M059J (cell line): ENCODE data around the gene KANK4. TPM values are rescaled to one million over a fixed set of nuclear protein-coding genes. Genes with fewer than 3 reads are reported as not detected.
"Not testable (repeated sequence)": the region's sequence is repeated elsewhere in the genome, so short reads cannot be mapped to it uniquely, and the experiment has no call there.

Experiments used
- DNase-seq: peaks from one replicate; pipeline ENCODE4 v3.0.0-alpha.2; 2012; ENCODE audit warnings: low read depth
- total RNA-seq: library from RNA; depleted of rRNA; stranded (reverse); fragments of >200 nt; shearing (Covaris generic); gene quantifications from 2 replicates; pipeline ENCODE4 v1.2.3, GENCODE V29; 2014

KANK4 gene
- total RNA-seq, 1 experiment from 2014 or later, result 27.2 TPM

DNA sequence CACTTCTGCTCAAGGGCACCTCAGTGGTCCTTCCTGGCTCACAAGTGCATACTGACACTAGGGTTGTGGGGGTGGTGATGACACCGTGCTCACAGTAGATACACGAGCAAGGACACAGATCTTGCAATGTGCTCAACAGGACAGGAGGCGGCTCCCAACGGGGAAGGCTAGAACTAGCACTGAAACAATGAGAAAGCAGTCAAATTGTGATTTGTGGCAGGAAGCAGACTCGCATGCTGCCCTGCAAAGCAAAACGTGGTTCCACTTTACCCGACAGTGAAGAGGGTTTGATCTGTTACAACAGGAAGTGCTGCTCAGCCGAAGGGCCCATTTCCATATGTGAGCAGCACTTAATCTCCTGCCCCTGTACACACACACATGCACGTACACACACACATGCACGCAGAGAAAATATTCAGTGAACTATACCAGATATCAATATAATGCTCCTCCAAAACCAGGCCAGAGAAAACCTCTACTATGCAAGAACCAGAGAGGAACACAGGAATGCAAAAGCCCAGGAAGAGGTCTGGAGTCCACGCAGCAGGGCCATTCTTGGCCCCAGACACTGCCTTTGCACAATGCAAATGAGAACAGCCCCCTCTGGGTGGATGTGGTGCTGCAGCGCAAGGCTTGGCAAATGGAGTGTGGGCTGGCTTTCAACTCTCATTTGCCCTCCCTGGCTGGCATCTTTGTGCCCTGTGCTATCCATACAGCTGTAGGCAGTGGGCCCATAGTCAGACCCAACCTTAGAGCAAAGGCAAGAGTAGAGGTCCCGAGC, 47.1 kb downstream of the KANK4 start:
- no peak for DNase-seq

DNA sequence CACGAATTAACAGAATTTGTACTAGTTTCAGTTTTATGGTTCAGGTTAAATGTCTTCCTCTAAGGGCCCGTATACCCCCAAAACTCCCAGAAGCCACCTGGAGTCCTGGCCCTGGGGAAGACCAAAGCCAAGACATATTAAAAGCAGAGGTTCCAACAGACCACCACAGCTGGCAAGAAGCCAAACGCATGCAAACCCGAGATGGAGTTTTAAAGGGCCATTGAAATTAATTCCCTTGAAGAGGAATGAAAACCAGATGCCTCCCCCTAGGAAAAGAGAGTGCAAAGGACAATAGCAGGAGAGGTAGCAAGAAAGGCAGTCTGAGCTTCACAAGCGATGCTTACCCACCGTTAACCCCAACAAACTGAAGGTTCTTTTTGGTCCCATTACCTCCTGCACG, 48.1 kb downstream of the KANK4 start:
- DNase-seq, result no peak

DNA sequence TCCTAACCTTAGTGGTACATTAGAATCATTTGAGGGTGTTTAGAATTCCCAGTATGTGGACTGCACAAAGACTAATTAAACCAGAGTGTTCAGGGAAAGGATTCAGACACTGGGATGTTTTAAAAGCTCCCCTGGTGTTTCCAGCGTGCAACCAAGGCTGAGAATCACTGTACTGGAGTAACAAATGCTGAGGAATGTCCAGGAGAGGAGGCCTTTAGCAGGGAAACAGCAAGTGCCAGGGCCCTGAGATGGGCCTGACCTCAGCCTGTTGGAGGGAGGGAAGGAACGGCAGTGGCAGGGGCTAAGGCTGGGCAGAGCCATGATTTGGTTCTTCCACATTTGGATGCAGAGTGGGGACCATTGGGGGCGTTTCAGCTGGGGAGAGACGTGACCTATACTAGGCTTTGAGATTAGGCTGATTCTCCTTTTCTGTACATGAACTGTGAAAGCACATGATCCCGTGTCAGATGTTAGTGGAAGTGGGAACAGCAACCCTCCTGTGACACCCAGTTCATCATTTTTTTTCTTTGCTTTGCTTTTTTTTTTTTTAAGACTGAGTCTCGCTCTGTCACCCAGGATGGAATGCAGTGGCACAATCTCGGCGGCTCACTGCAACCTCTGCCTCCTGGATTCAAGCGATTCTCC, 49.3 kb downstream of the KANK4 start:
- no peak for DNase-seq

DNA sequence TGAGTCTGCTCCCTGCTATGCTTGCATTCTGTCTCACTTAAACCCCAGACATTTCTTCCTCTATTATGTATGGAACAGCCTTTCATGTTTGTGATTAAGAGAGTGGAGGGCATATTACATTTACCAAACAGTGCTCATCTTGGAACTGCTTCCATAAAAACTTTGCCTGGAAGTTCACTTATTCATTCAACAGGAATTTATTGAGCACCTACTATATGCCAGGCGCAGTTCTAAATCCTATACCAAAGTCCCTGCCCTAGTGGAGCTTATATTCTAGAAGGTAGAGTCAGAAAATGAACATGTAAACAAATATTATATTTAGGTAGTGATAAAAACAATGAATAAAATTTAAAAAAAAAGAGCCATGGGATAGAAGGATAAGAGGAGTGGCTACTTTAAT, 49.8 kb downstream of the KANK4 start:
- no peak for DNase-seq

DNA sequence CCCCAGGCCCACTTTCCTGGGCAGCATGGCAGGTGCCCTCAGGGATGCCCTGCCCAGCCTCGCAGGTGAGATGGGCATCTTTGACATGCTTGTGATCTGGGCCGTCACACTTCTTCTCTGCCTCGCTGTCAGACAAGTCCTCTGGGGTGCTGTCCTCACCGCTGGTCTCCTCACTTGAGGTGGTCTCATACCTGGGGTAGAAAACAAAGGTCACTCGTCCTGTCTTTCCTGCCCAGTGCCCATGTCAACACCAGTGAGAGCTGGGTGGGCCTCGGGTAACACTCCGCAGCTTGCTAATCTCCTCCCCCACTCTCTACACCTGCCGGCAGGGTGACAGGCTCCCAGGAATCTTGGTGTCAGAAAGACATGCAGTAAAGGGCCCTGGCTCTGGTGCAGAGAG, 50.9 kb downstream of the KANK4 start:
- no peak for DNase-seq

DNA sequence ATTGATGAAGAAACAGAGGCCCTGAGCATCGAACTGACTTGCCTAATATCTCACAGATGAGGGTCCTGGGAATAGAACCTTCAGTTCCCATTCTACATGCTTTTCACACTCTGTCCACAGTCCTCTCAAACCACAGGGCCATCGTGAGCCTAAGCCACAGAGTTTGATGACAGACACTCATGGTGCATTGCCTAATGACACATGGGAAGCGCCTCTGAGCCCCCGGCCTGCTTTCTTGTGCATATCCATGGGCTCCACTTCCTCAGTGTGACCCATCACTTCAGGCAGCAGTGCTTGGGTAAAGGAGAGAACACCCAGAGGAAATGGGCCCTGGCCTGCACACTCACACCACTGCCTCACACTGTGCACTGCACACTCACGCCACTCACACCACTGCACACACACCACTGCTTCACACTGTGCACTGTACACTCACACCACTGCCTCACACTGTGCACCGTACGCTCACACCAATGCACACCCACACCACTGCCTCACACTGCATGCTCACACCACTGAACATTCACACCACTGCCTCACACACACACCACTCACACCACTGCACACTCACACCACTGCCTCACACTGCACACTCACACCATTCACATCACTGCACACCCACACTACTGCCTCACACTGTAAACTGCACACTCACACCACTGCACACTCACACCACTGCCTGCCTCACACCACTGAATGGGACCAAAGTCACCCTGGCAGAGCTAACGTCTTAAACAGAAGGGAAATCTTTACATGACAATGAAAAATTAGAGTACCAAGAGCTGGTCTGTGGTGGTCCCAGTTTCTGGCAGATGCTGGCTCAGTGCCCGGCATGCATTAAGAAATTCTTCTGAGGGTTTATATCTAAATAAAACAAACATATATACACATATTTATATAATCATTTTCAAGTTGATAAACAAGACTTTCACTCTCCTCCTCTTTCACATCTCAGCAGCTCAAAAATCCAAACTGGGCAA, 53.0 kb downstream of the KANK4 start:
- DNase-seq, result no peak

DNA sequence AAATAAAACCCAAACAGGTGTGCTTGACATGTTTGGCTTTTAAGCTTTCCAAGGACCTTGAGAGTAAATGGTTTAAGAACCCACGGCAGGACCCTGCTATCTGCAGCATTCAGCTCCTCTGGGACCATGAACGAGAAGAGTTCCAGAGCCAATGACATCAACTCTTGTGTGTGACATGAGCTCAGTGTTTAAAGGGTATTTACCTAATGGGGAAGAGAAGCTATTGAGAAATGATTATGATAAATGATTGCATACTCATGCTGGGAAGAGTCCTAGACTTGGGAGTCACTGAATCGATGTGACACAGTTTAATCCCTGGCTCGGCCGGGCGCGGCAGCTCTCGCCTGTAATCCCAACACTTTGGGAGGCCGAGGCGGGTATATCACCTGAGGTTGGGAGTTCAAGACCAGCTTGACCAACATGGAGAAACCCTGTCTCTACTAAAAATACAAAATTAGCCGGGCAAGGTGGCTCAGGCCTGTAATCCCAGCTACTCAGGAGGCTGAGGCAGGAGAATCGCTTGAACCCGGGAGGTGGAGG, 55.4 kb downstream of the KANK4 start:
- DNase-seq, result no peak

DNA sequence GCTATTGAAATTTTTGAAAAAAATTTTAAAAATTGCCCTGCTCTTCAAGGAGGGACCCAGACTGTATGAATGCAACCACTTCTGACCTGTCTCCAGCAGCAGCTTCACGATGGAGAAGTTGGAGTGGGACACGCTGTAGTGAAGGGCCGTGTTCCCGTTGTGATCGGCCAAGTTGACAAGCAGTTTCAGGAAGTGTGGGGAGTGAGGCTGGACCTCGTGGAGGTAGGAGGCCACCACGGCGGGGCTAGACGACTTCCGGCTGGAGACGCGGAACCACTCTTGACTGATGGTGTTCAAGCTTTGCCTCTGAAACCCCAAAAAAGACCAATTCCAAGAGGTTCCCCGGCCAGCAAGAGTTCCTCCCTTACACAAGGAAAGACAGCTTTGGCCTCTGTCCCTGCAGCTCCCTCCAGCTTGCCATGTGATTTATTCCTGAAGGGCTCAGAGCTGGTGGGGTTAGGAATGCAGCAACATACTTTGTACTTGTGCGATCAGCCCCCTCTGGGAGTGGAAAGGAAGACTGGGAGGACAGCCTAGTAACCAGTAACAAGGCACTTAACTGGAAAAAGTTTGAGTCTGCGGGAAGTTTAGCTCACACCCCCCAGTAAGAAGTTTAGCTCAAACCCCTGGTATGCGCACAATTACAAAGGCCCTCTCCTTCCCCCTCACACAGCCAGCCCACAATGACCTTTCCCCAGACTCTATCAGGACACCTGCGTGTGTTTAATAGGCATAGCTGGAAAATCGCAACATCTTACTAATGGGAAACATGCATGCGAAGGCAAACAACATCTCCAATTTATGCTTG, 56.0 kb downstream of the KANK4 start:
- DNase-seq, result no peak

DNA sequence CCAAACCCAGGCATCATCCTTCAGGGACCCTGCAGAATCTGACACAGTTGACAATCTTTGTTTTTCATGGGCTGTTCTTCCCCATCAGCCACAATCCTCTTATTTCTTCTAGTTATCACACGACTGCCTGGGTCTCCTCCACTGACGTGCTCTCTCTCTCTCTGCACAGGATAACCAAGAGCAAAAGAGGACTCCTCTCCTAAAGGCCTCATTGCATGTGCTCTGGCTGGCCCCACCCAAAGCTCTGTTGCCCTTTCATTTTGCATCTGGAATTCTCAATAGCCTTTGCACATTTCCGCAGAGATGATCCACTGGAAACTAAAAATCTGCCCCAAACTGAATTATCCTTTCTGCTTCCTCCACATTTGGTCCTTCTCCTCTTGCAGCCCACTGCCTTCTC, 58.5 kb downstream of the KANK4 start:
- no peak for DNase-seq

DNA sequence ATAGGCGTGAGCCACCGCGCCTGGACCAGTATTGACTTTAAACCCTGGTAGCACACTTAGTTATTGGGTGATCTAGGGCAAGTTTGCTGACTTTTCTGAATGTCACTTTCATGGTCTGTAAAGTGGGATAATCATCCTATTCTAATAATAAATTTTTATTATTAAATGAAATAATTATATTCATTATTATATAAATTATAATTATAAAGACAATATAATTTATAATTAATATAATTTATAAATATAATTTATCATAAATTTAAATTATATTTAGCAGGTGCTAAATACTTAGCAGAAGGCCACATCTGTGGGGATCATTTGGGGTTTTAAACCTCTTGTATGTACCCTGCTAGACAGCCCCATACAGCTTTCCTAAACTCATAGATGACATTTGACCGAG, 59.7 kb downstream of the KANK4 start:
- no peak for DNase-seq

DNA sequence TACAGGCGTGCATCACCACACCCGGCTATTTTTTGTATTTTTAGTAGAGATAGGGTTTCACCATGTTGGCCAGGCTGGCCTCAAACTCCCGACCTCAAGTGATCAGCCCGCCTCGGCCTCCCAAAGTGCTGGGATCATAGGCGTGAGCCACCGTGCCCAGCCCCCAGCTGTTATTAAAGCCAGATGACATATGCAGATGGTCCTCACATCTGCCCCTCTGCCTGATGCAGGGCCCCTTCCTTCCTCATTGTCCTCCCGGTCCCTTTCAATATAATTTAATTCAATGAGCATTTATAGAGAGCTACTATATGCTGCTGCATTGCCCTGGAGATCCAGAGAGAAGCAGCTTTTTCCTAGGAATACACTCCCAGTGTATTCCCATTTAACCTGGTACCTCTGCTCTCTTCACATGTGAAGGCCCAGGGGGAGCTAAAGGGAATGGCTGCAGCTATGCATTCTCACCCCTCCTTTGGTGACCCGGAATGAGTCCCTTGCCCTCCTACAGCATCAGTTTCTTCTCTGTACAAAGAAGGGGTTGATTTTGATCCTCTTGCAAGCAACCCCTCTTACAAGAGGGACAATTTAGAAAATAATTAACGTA, 69.0 kb downstream of the KANK4 start:
- DNase-seq, result no peak

DNA sequence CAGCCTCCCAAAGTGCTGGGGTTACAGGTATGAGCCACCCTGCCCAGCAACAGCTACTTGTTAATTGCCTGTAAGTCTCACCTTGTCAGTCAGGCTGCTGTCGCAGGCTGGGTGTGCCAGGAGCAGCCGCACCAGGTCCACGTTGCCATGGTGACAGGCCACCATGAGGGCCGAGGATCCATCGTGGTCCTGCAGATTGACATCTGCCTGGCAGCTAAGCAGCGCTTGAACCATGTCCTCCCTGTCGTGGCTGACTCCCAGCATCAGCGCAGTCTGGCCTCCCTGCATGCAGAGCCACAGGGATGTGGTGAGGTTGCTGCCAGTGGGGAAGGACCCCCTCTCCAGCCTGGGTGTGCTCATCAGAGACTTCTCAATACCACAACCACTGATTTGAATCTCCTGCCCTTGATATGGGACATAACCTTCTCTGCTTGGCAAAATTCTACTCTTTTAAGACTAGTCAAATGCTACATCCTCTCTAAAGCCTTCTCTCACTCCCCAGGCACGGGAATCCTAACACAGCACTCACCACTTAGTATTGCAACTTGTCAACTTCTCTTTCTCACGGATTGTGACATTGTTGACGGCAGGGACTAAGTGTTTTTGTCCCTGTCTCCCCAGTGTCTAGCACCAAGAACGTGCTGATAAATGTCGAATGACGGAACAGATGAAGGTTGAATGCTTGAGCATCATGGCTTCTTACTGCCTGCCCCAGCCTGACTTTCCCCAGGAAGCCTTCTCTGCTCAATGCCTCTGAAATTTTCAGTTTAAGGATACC, 71.7 kb downstream of the KANK4 start:
- DNase-seq, result no peak

DNA sequence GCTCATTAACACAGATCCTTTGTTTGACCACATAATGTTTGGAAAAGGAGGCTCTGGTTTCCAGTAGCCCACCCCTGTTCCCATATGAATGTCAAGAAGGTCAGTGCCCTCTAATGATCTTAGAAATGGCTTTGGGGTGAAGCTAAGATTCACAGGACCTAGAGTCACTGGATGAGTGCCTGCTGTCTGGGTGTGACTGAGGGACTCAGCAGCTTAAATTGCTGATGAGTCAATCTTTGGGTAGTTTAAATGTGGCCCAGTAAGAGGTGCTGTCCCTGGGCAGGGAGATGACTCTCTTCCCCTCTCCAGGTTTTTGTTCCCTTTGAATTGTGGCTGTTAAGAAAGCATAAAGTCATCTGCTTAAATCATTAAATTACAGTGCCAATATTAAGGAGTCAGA, 74.0 kb downstream of the KANK4 start:
- DNase-seq, result peak; percentile 58

DNA sequence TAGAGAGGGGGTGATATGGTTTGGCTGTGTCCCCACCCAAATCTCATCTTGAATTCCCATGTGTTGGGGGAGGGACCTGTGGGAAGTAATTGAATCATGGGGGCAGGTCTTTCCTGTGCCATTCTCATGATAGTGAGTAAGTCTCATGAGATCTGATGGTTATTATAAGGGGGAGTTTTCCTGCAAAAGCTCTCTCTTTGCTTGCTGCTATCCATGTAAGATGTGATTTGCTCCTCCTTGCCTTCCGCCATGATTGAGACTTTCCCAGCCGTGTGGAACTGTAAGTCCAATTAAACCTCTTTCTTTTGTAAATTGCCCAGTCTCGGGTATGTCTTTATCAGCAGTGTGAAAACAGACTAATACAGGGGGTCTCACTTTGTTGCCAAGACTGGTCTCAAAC, 74.9 kb downstream of the KANK4 start:
- DNase-seq, result not testable (repeated sequence)

DNA sequence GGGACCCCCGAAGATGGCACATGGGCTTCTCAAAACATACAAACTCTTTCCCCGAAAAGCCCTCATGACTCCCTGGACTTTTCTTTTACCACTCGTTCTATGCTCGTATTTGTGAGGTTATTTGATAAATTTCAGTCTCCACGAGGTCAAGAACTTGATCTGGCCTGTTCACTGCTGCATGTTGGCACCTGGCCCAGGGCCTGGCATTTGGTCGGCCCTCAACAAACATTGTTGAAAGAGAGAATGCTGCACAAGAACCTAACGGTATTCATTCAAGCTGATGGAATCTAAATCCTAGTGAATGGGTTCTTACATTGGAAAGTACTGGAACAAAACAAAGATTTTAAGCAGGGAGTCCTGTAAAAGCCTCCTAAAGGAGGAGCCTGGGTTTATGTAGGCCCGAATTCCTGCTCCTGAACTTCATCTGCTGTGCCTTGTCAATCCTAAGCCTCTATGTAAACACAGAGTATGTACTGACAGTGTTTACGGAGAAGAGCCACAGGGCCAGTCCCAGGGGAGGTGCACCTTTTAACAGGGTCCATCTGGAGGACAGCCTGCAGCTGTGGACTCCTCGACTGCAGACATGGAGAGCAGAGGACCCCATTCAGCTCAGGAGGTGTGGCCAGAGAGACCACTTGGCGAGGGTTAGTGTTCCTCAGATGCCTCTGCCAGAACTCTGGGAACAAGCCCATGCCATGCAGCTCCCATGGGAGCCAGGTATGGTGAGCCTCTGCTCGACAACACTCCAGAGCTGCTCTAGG, 77.7 kb downstream of the KANK4 start:
- DNase-seq, result peak; percentile 46

DNA sequence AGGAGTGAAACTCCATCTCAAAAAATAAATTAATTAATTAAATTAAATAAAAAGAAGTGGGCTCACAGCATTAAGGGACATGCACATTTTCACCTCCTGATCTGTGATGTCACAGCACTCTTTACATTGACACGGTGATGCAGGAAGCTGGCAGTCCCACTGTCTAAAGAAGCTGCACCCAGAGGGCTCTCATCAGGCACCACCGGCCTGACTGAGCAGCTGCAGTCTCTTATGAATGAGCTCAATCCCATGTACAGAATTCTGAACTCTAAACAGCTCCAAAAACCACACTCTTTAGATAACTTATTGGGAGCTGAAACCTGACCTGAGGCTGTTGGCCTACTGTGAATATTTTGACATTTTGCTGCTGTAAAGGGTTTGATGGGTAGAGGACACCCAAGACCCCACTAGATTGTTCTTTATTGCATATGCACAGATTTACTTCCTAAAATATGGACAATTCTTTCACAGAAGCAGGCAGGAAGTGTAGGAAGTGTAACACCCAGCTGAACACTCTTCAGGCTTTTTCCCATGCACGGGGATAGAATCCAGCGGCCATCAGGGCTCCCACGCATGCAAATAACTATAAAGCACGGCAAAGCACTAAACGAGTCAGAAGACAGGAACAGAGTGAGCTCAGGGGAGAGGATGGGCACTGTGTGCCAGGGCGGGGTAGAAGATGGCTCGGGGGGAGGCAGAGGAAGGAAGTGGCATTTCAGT, 78.4 kb downstream of the KANK4 start:
- DNase-seq, result no peak

DNA sequence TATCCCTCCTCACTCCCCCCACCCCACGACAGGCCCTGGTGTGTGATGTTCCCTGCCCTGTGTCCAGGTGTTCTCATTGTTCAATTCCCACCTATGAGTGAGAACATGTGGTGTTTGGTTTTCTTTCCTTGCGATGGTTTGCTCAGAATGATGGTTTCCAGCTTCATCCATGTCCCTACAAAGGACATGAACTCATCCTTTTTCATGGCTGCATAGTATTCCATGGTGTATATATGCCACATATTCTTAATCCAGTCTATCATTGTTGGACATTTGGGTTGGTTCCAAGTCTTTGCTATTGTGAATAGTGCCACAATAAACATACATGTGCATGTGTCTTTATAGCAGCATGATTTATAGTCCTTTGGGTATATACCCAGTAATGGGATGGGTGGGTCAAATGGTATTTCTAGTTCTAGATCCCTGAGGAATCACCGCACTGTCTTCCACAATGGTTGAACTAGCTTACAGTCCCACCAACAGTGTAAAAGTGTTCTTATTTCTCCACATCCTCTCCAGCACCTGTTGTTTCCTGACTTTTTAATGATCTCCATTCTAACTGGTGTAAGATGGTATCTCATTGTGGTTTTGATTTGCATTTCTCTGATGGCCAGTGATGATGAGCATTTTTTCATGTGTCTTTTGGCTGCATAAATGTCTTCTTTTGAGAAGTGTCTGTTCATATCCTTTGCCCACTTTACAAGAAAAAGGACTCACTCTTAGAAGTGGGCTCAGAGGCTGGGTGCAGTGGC, 79.4 kb downstream of the KANK4 start:
- DNase-seq, result not testable (repeated sequence)

DNA sequence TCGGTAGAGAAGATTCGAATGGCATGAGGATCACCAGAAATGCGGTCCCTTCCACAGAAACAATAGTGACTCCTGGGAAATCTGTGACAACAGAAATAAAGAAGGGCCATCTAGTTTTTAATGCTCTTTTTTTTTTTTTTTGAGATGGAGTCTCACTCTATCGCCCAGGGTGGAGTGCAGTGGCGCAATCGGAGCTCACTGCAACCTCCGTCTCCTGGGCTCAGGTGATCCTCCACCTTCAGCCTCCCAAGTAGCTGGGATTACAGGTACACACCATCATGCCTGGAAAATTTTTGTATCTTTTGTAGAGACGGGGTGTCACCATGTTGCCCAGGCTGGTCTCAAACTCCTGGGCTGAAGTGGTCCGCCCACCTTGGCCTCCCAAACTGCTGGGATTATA, 80.7 kb downstream of the KANK4 start:
- no peak for DNase-seq
